ENCODE data around the gene SERPINE3.

The SERPINE3 gene

GRCh38 chr13:51339354-51339753 is at the start of gene SERPINE3:
Gene SERPINE3 (plus strand): TSS chr13:51339691. CDS start chr13:51341092, 1,401 bp downstream.
- no peak within 1 kb of the TSS for H3K27ac ChIP-seq (ENCODE audit: low read depth, low read length)
- no peak within 1 kb of the TSS for H3K9ac ChIP-seq (ENCODE audit: low read length)
- H3K4me3 ChIP-seq (ENCODE audit: low read depth in 1 of 2, low read length in 2 of 2): no peak within 1 kb of the TSS
- H3K4me1 ChIP-seq (ENCODE audit: insufficient read depth, low read length): no peaks in the 10 kb centered on the region
- no peaks in the 10 kb centered on the region for H3K36me3 ChIP-seq (ENCODE audit: insufficient read depth, low read length)
- no peaks in the 10 kb centered on the region for H3K27me3 ChIP-seq (ENCODE audit: control insufficient read depth in 1 of 2, insufficient read depth in 2 of 2, low read length in 2 of 2)
- H3K9me3 ChIP-seq (ENCODE audit: low read length): no peaks in the 10 kb centered on the region

GRCh38 chr13:51291341-51291740 is 48.1 kb upstream of the SERPINE3 start:
- H3K27me3 ChIP-seq (ENCODE audit: control insufficient read depth in 1 of 2, insufficient read depth in 2 of 2, low read length in 2 of 2): no peaks in the 10 kb centered on the region
- H3K27ac ChIP-seq (ENCODE audit: low read depth, low read length): peak overlapping the region; percentile 10
- peaks cover 23% of the 10 kb centered on the region for H3K4me1 ChIP-seq (ENCODE audit: insufficient read depth, low read length)
- H3K36me3 ChIP-seq (ENCODE audit: insufficient read depth, low read length): no peaks in the 10 kb centered on the region
- H3K4me3 ChIP-seq (ENCODE audit: low read depth in 1 of 2, low read length in 2 of 2): no peak overlapping the region
- no peaks in the 10 kb centered on the region for H3K9me3 ChIP-seq (ENCODE audit: low read length)
- H3K9ac ChIP-seq (ENCODE audit: low read length): no peak overlapping the region

- Histone ChIP-seq H3K4me1 (ENCODE audit: insufficient read depth, low read length) (peaks cover 21% of the 10 kb centered on the region), H3K9ac (ENCODE audit: low read length) (no peak overlapping the region), H3K27ac (ENCODE audit: low read depth, low read length) (peak overlapping the region; percentile 10), H3K9me3 (ENCODE audit: low read length) (no peaks in the 10 kb centered on the region), H3K36me3 (ENCODE audit: insufficient read depth, low read length) (no peaks in the 10 kb centered on the region), H3K4me3 (ENCODE audit: low read depth in 1 of 2, low read length in 2 of 2) (no peak overlapping the region), H3K27me3 (ENCODE audit: control insufficient read depth in 1 of 2, insufficient read depth in 2 of 2, low read length in 2 of 2) (no peaks in the 10 kb centered on the region)
Observed at GRCh38 chr13:51292000-51292565, 47.4 kb upstream of the SERPINE3 start.

GRCh38 chr13:51297556-51297955 is 41.9 kb upstream of the SERPINE3 start:
- H3K4me1 ChIP-seq (ENCODE audit: insufficient read depth, low read length): peaks cover 5% of the 10 kb centered on the region
- H3K4me3 ChIP-seq (ENCODE audit: low read depth in 1 of 2, low read length in 2 of 2): no peak overlapping the region
- H3K36me3 ChIP-seq (ENCODE audit: insufficient read depth, low read length): no peaks in the 10 kb centered on the region
- H3K9ac ChIP-seq (ENCODE audit: low read length): no peak overlapping the region
- H3K9me3 ChIP-seq (ENCODE audit: low read length): no peaks in the 10 kb centered on the region
- no peaks in the 10 kb centered on the region for H3K27me3 ChIP-seq (ENCODE audit: control insufficient read depth in 1 of 2, insufficient read depth in 2 of 2, low read length in 2 of 2)
- no peak overlapping the region for H3K27ac ChIP-seq (ENCODE audit: low read depth, low read length)

GRCh38 chr13:51298812-51299211 is 40.7 kb upstream of the SERPINE3 start:
- no peak overlapping the region for H3K9ac ChIP-seq (ENCODE audit: low read length)

GRCh38 chr13:51303063-51303552 is 36.4 kb upstream of the SERPINE3 start:
- no peaks in the 10 kb centered on the region for H3K4me1 ChIP-seq (ENCODE audit: insufficient read depth, low read length)

More at GRCh38 chr13:51298812-51299211, 40.7 kb upstream of the SERPINE3 start:
- Histone ChIP-seq H3K9me3 (ENCODE audit: low read length) (no peaks in the 10 kb centered on the region), H3K27me3 (ENCODE audit: control insufficient read depth in 1 of 2, insufficient read depth in 2 of 2, low read length in 2 of 2) (no peaks in the 10 kb centered on the region), H3K4me1 (ENCODE audit: insufficient read depth, low read length) (no peaks in the 10 kb centered on the region), H3K4me3 (ENCODE audit: low read depth in 1 of 2, low read length in 2 of 2) (no peak overlapping the region), H3K36me3 (ENCODE audit: insufficient read depth, low read length) (no peaks in the 10 kb centered on the region), H3K27ac (ENCODE audit: low read depth, low read length) (no peak overlapping the region)

GRCh38 chr13:51303882-51304281 is 35.6 kb upstream of the SERPINE3 start:
- Histone ChIP-seq H3K4me3 (ENCODE audit: low read depth in 1 of 2, low read length in 2 of 2) (no peak overlapping the region), H3K9ac (ENCODE audit: low read length) (no peak overlapping the region), H3K9me3 (ENCODE audit: low read length) (no peaks in the 10 kb centered on the region), H3K27ac (ENCODE audit: low read depth, low read length) (no peak overlapping the region), H3K4me1 (ENCODE audit: insufficient read depth, low read length) (no peaks in the 10 kb centered on the region), H3K36me3 (ENCODE audit: insufficient read depth, low read length) (no peaks in the 10 kb centered on the region), H3K27me3 (ENCODE audit: control insufficient read depth in 1 of 2, insufficient read depth in 2 of 2, low read length in 2 of 2) (no peaks in the 10 kb centered on the region)

More at GRCh38 chr13:51303063-51303552, 36.4 kb upstream of the SERPINE3 start:
- Histone ChIP-seq H3K27me3 (ENCODE audit: control insufficient read depth in 1 of 2, insufficient read depth in 2 of 2, low read length in 2 of 2) (no peaks in the 10 kb centered on the region), H3K9me3 (ENCODE audit: low read length) (no peaks in the 10 kb centered on the region), H3K27ac (ENCODE audit: low read depth, low read length) (no peak overlapping the region), H3K9ac (ENCODE audit: low read length) (no peak overlapping the region), H3K4me3 (ENCODE audit: low read depth in 1 of 2, low read length in 2 of 2) (no peak overlapping the region), H3K36me3 (ENCODE audit: insufficient read depth, low read length) (no peaks in the 10 kb centered on the region)

- H3K4me3 ChIP-seq (ENCODE audit: low read depth in 1 of 2, low read length in 2 of 2): no peak overlapping the region
- H3K4me1 ChIP-seq (ENCODE audit: insufficient read depth, low read length): no peaks in the 10 kb centered on the region
- no peaks in the 10 kb centered on the region for H3K27me3 ChIP-seq (ENCODE audit: control insufficient read depth in 1 of 2, insufficient read depth in 2 of 2, low read length in 2 of 2)
- H3K9ac ChIP-seq (ENCODE audit: low read length): no peak overlapping the region
- H3K36me3 ChIP-seq (ENCODE audit: insufficient read depth, low read length): no peaks in the 10 kb centered on the region
- no peak overlapping the region for H3K27ac ChIP-seq (ENCODE audit: low read depth, low read length)
- no peaks in the 10 kb centered on the region for H3K9me3 ChIP-seq (ENCODE audit: low read length)
Observed at GRCh38 chr13:51305271-51305967, 34.1 kb upstream of the SERPINE3 start.

GRCh38 chr13:51308781-51309180 is 30.7 kb upstream of the SERPINE3 start:
- Histone ChIP-seq H3K4me3 (ENCODE audit: low read depth in 1 of 2, low read length in 2 of 2) (no peak overlapping the region), H3K27ac (ENCODE audit: low read depth, low read length) (no peak overlapping the region), H3K9me3 (ENCODE audit: low read length) (no peaks in the 10 kb centered on the region), H3K27me3 (ENCODE audit: control insufficient read depth in 1 of 2, insufficient read depth in 2 of 2, low read length in 2 of 2) (no peaks in the 10 kb centered on the region), H3K36me3 (ENCODE audit: insufficient read depth, low read length) (no peaks in the 10 kb centered on the region), H3K9ac (ENCODE audit: low read length) (no peak overlapping the region), H3K4me1 (ENCODE audit: insufficient read depth, low read length) (no peaks in the 10 kb centered on the region)

- H3K27ac ChIP-seq (ENCODE audit: low read depth, low read length): no peak overlapping the region
- H3K9me3 ChIP-seq (ENCODE audit: low read length): no peaks in the 10 kb centered on the region
- no peaks in the 10 kb centered on the region for H3K27me3 ChIP-seq (ENCODE audit: control insufficient read depth in 1 of 2, insufficient read depth in 2 of 2, low read length in 2 of 2)
- no peak overlapping the region for H3K4me3 ChIP-seq (ENCODE audit: low read depth in 1 of 2, low read length in 2 of 2)
- H3K9ac ChIP-seq (ENCODE audit: low read length): no peak overlapping the region
- no peaks in the 10 kb centered on the region for H3K36me3 ChIP-seq (ENCODE audit: insufficient read depth, low read length)
- H3K4me1 ChIP-seq (ENCODE audit: insufficient read depth, low read length): no peaks in the 10 kb centered on the region
Observed at GRCh38 chr13:51311231-51311630, 28.3 kb upstream of the SERPINE3 start.

- H3K36me3 ChIP-seq (ENCODE audit: insufficient read depth, low read length): no peaks in the 10 kb centered on the region
- no peak overlapping the region for H3K4me3 ChIP-seq (ENCODE audit: low read depth in 1 of 2, low read length in 2 of 2)
- no peak overlapping the region for H3K9ac ChIP-seq (ENCODE audit: low read length)
- H3K27me3 ChIP-seq (ENCODE audit: control insufficient read depth in 1 of 2, insufficient read depth in 2 of 2, low read length in 2 of 2): no peaks in the 10 kb centered on the region
- H3K9me3 ChIP-seq (ENCODE audit: low read length): no peaks in the 10 kb centered on the region
- H3K4me1 ChIP-seq (ENCODE audit: insufficient read depth, low read length): no peaks in the 10 kb centered on the region
- no peak overlapping the region for H3K27ac ChIP-seq (ENCODE audit: low read depth, low read length)
Observed at GRCh38 chr13:51311957-51312520, 27.5 kb upstream of the SERPINE3 start.

Measured in muscle layer of colon (tissue), 2 donors.